ENCODE measurements around the gene CLDN20. TPM values are rescaled to one million over a fixed set of nuclear protein-coding genes. Genes with fewer than 3 reads are reported as not detected.

The CLDN20 gene
- total and polyA plus RNA-seq, 2 of the 8 experiments (the other 6 are each of a cell fraction or from before 2014, with no cell fraction given), result not detected

DNA sequence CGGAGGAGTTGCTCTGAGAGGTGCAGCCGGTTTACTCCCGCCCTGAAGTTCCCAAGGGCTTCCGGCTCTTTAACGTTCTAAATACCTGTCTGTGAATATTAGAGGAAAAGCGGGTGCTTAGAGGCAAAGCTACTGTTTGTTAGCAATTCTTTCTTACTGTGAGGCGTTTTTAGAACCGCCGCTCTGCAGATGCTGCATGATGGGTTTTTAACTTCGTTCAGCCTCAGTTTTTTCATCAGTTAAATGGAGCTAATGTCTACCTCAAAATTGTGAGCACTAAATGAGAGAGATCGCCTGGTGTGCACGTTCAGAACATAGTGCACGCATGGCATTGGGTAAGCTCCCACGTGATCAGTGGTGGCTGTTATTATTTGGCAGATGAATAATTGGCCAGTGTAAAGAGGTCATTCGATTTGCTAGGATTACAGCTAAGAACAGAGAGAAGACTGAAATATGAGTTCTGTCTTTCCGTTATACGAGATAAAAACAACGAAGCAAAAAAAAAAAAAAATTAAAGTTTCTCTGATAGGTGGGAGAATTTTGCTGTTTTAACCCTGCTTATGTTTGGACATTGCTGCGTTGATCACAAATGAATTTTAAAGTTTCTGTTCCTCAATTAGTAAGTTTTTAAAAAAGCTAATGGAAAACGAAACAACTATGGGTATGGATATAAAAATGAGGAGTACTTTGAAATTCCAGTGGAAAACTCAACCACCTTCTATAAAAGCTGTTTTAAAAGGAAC, 51.1 kb downstream of the CLDN20 start:
- Histone ChIP-seq H3K14ac (ENCODE audit: insufficient read length) (no peak overlapping the region), H3K9me3 (ENCODE audit: insufficient read depth in 2 of 2, low read depth in 1 of 2, low read length in 1 of 2) (no peaks in the 10 kb centered on the region), H3K56ac (replicated peaks; ENCODE audit: insufficient read length, low read depth, low read length) (peak overlapping the region; percentile 37), H3K23me2 (ENCODE audit: low read depth, low read length) (peaks cover 6% of the 10 kb centered on the region), H3K27ac (ENCODE audit: low read depth, low read length) (peak overlapping the region; percentile 43; the same call in 1 of the 2 replicates), H3K9ac (replicated peaks in 1 of 4; ENCODE audit: extremely low read depth in 1 of 4, low read depth in 3 of 4, low read length in 3 of 4) (peak overlapping the region in 2 of 4 experiments; percentile 19 to 48; a peak in 5 of 7 replicates), H2AK5ac (ENCODE audit: low read depth, low read length) (0 out of 2 replicates have a peak overlapping the region, but pooled peaks have one; percentile 11), H2BK20ac (ENCODE audit: low read length) (no peak overlapping the region), H3K4ac (replicated peaks; ENCODE audit: insufficient read length, low read depth, low read length) (peak overlapping the region; percentile 94), H3K27me3 (replicated peaks in 1 of 4; ENCODE audit: control insufficient read depth in 3 of 4, extremely low read depth in 1 of 4, insufficient read depth in 3 of 4, low read length in 3 of 4) (no peaks in the 10 kb centered on the region), H4K5ac (ENCODE audit: insufficient read length, low read depth, low read length) (peak overlapping the region; percentile 45), H2BK15ac (ENCODE audit: low read length) (peak overlapping the region; percentile 83; the same call in 1 of the 2 replicates), H4K8ac (ENCODE audit: extremely low read depth, insufficient read depth, low read length) (no peak overlapping the region), H2BK120ac (replicated peaks; ENCODE audit: low read depth, low read length) (peak overlapping the region; percentile 89), H2BK5ac (ENCODE audit: low read depth, low read length) (peak overlapping the region; percentile 58; the same call in 1 of the 2 replicates), H3K79me2 (ENCODE audit: control insufficient read depth in 1 of 2, insufficient read depth in 2 of 2, low read length in 2 of 2) (peaks cover 0 to 25% of the 10 kb centered on the region in 2 experiments; a peak in 2 of 4 replicates), H4K20me1 (replicated peaks in 1 of 2; ENCODE audit: control insufficient read depth in 1 of 2, insufficient read depth in 2 of 2, low read length in 2 of 2) (no peaks in the 10 kb centered on the region), H2BK12ac (ENCODE audit: low read depth, low read length) (no peak overlapping the region), H3K18ac (ENCODE audit: extremely low read depth, low read length) (peak overlapping the region; percentile 55; the same call in 1 of the 2 replicates), H3K4me1 (replicated peaks in 1 of 4; ENCODE audit: control insufficient read depth in 3 of 4, insufficient read depth in 4 of 4, low read length in 3 of 4) (no peaks in the 10 kb centered on the region), H3K4me3 (ENCODE audit: extremely low read depth in 1 of 4, insufficient read depth in 2 of 4, low read depth in 3 of 4, low read length in 4 of 4) (peak overlapping the region; percentile 82 to 96 (median 93)), H4K91ac (replicated peaks; ENCODE audit: insufficient read length, low read length) (no peak overlapping the region), H3K36me3 (ENCODE audit: control insufficient read depth in 2 of 4, insufficient read depth in 4 of 4, low read length in 3 of 4) (peaks cover 3 to 27% (median 7%) of the 10 kb centered on the region in 4 experiments; a peak in 5 of 8 replicates), H3K79me1 (ENCODE audit: low read depth, low read length) (no peaks in the 10 kb centered on the region), H2AFZ (ENCODE audit: low read length) (peak overlapping the region; percentile 89), H3K23ac (ENCODE audit: insufficient read length) (no peak overlapping the region), H3K4me2 (ENCODE audit: insufficient read depth in 1 of 2, low read depth in 2 of 2, low read length in 2 of 2) (peak overlapping the region; percentile 85 to 95)
- FAIRE-seq, result peak; percentile 65
- DNase-seq (ENCODE audit: low read depth in 1 of 2, low spot score in 2 of 2), result no peak
- ChIA-PET CTCF (ENCODE audit: partially characterized antibody) (interaction anchor here (0.6 to 2.5 kb wide), 6 partner anchors 12 to 300 kb away, joined by 3 to 10 read pairs (median 3); no protein-coding TSS in a partner anchor), POLR2A (ENCODE audit: partially characterized antibody) (interaction anchor here (0.7 to 0.8 kb wide), 3 partner anchors 11 to 974 kb away, joined by 3 read pairs; no protein-coding TSS in a partner anchor)
- 13% methylated on average over 20 of the region's 20 CpGs; no CpG with 5 or more reads in 1 of the 2 experiments for WGBS, 2 experiments (ENCODE audit: extremely low coverage in 1 of 2, insufficient coverage in 1 of 2, insufficient read length in 1 of 2, insufficient replicate concordance in 2 of 2, low coverage in 1 of 2, low lambda C conversion rate in 2 of 2, missing lambda C conversion rate in 1 of 2)
- TF ChIP-seq SAP30 (IDR thresholded peaks at IDR 0.05; ENCODE audit: insufficient read depth, insufficient replicate concordance, low read length) (no peak), MAFK (IDR thresholded peaks at IDR 0.05; ENCODE audit: low read depth, low read length) (no peak), KDM5A (IDR thresholded peaks at IDR 0.05; ENCODE audit: low read length) (no peak), BCL11A (IDR thresholded peaks at IDR 0.05; ENCODE audit: low read depth in 2 of 2, low read length in 2 of 2) (no peak), HDAC6 (IDR thresholded peaks at IDR 0.05; ENCODE audit: low read depth, low read length) (no peak), TEAD4 (IDR thresholded peaks at IDR 0.05; ENCODE audit: low read depth, low read length) (no peak), CBX5 (IDR thresholded peaks at IDR 0.05; ENCODE audit: low read depth, low read length) (no peak), GABPA (IDR thresholded peaks at IDR 0.05; ENCODE audit: borderline replicate concordance, insufficient read depth, low read length) (no peak), RFX5 (IDR thresholded peaks at IDR 0.05; ENCODE audit: borderline replicate concordance, low read depth, low read length) (no peak), JUND (IDR thresholded peaks at IDR 0.05; ENCODE audit: low read length) (no peak)
- TF ChIP-seq, protein P1, sequence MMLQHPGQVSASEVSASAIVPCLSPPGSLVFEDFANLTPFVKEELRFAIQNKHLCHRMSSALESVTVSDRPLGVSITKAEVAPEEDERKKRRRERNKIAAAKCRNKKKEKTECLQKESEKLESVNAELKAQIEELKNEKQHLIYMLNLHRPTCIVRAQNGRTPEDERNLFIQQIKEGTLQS (IDR thresholded peaks at IDR 0.05; ENCODE audit: insufficient read depth, low read depth, low read length), result no peak

All from H1 (cell line).